HG03196 (cell line): ENCODE results near the gene STYXL1.

Source experiments
- ATAC-seq: cut with Tn5 transposase; IDR thresholded peaks from one replicate; pipeline ENCODE4 v1.9.1; 2021; ENCODE audit not compliant: unreplicated experiment

STYXL1 gene

DNA sequence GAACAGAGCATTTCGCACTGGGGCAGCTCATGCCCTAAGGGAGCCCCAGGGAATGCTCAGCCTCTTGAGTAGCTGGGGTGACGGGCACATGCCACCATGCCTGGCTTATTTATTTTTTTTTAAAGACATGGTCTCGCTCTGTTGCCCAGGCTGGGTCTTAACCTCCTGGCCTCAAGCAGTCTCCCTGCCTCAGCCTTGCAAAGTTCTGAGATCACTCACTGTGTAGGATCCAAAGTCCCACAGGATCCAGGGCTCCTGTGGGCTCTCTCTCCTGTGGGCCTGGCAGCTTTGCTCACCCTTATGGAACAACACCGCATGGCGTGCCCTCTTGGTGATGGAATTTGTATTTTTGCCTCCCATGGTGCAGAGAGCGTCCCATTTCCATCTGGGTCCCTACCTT, 87.4 kb downstream of the STYXL1 start:
- no peak for ATAC-seq

DNA sequence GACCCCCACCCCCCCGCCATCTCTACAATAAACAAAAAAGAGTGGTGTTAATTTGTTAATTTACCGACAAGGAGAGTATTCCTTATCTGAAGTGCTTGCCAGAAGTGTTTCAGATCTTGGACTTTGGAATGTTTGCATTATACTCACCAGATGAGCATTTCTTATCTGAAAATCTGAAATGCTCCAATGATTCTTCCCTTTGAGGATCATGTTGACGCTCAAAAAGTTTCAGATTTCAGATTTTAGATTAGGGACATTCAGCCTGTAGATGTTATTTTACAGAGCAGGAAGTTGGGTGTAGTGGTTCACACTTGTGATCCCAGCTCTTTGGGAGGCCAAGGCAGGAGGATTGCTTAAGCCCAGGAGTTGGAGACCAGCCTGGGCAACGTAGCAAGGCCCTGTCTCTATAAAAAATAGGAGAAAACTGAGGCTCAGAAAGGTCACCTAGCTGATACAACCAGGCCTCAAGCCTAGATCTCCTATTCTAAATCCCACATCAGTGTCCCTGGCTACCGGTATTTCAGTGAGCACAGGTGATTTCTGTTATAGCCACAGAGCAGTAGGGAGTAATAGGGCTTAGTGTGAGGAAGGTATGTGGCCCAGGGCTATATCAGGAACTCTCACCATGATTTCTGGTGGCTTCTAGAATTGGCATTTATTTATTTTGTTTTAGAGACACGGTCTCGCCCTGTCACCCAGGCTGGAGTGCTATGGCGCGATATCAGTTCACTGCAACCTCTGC, 88.8 kb downstream of the STYXL1 start:
- no peak for ATAC-seq

DNA sequence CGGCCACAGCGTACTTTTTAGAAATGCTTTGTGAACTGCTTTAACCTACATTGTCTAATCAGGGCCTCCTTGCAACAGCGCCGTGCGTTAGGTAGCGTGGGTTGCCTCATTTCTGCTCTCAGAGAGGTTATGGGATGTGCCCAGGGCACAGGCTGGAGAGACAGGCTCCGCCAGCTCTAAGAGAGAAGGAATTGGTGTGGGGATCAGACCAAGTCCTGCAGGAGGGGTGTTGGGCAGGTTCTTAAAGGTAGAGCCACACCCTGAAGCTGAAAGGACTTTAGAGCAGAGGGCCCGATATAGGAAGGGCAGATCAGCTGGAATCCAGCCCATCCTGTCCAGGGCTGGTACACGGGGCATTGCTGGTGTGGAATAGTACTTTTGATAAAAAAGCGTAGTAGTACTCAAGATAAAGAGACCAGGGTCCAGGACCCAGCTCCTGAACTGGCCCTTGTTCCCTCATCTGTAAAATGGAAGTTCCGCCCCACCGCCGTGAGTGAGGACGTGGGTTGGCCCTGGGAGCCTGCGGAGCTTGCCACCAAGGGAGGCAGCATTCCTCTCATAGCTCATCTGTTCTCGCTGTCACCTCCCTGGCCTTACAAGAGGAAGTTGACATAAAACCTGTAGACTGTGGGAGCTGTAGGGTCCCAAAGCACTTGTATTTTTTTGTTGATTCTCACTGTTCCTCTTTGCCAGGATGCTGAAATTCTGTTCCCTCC, 90.6 kb downstream of the STYXL1 start:
- ATAC-seq = no peak

DNA sequence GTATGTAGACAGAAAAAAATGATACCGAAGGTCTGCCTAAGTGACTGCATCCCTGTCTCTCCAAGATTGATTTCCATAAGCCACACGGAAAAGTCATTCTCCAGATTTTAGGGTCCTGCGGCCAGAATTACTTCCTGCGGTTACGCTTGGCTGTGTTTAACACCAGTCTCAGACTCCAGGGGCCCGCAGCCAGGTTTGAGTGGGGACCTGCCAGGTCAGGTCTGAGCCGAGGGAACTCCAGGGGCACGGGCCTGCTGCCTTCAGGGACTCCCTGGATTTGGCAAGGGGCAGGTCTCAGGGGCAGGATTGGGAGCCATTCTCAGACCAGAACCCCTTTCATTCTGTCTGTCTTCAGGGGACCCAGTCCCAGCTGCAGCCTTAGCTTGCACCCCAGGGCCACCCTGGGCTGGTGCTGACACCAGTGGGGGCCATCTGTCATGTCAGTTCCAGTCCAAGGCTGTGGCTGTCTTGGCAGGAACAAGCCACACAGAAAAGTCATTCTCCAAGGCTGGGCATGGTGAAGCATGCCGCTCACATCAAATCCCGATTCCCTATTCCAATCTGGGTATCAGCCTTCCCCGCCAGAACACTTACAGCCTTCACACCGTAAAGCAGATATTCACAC, 92.4 kb downstream of the STYXL1 start:
- no peak for ATAC-seq

DNA sequence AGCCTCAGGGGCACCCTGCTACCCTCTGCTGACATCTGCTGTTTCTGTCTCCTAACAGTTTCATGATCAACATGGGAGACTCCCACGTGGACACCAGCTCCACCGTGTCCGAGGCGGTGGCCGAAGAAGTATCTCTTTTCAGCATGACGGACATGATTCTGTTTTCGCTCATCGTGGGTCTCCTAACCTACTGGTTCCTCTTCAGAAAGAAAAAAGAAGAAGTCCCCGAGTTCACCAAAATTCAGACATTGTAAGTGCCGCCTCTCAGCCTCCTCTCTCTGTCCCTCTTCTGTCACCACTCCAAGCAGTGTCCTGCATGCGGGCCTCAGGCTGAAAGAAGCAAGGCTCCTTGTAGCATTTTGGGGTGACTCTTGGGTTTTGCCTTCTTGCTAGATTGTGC, 93.9 kb downstream of the STYXL1 start:
- no peak for ATAC-seq

DNA sequence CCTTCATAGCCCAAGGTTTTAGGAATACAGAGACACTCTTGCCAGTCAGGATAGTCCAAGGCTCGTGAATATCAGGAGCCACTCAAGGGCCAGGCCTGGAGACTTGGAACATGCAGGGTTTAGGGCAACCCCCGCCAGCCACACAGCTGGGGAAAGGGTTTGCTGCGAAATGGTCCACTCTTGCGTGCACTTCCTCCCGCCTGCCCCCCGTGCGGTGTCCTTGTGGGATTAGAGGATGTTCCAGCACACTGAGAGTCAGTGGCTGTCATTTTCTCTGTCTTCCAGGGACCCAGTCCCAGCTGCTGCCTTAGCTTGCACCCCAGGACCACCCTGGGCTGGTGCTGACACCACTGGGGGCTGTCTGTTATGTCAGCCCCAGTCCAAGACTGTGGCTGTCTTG, 94.4 kb downstream of the STYXL1 start:
- no peak for ATAC-seq

DNA sequence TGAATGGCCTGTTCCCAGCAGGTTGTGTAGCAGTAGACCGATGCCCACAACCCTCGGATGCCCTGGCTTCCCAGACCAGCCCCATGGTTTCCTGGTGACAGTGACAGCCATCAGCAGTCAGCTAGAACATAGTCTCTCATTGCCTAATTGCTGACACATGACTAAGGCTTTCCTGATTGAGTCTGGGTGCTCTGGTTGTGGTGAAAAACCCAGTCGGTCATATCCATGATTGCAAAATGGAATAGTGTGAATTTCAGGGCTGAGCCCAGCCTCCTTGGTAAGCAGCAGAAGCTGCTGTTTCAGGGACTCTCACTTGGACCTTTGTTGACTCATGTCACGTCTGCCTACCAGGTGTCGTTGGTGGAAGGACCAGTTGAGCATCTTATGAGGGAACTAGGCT, 96.3 kb downstream of the STYXL1 start:
- no peak for ATAC-seq

DNA sequence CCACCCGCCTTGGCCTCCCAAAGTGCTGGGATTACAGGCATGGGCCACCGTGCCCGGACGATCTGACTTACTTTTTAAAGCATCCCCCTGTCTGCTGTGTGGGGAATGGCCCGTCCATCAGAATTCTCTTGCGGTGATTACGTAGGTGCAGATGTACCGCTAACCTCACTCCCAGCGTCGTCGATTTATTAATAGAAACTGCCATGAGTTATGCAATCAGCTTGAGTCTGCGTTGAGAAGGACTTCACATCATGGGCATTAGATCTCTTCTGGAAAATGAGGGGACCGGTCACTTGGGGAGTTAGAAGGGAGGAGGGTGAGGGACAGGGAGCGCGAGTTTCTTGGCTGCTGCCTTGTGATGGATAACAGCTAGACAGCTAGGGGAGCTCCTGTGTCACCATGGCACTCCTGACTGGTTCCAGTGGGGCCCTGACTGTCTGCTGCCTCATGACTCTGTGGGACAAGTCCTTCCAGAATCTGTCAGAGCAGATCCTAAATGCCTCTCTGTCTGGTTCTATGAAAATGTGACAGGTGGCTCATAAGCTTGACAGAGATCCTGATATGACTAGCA, 97.6 kb downstream of the STYXL1 start:
- ATAC-seq = no peak

DNA sequence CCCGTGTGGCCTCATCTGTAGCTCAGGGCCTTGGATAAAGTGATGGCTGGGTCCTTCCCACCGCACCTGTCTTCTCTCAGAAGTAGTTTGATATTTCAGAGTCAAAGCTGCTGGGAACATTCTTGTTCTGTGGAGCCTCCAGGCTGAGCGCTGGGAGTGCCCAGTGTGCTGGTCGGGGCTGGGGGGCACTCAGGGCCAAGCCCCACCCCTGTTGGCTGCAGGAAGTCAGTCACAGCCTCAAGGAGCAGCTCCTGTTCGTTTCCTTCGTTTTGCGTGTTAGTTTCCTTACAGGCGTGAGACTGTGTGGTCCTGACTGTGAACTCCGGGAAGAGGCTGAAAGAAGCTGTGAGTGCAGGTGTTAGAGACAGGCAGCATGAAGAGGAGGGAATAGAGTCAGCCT, 99.6 kb downstream of the STYXL1 start:
- no peak for ATAC-seq
